WTC11 (cell line): ENCODE data around the gene NOP9. TPM values are rescaled to one million over a fixed set of nuclear protein-coding genes. Genes with fewer than 3 reads are reported as not detected.

Experiments used
- ATAC-seq: fragments of 200-7000 bp; cut with Tn5 transposase; 2 replicates; pipeline ENCODE4 v1.10.0; 2021; ENCODE audit warnings: mild to moderate bottlenecking, moderate library complexity
- CTCF ChIA-PET: fragments of 300-600 bp; sonication (Branson Sonifier 250); formaldehyde crosslinking; loops from one replicate; lab custom pipeline; 2021; ENCODE audit warnings: antibody characterized with exemption; lab: Charles Lee
- POLR2A ChIA-PET: fragments of 350-600 bp; sonication (Branson Sonifier 250); formaldehyde crosslinking; loops from one replicate; lab custom pipeline; 2021; ENCODE audit warnings: antibody characterized with exemption; lab: Charles Lee
- DNase-seq: peaks from one replicate; pipeline ENCODE4 v3.0.0; 2021; ENCODE audit warnings: low spot score
- H3K27ac Mint-ChIP-seq: 2 replicates; pipeline ENCODE4 v1.8.0; 2021; ENCODE audit warnings: mixed read lengths
- H3K27me3 Mint-ChIP-seq: 2 replicates; pipeline ENCODE4 v1.8.0; 2021; ENCODE audit warnings: low read depth, mild to moderate bottlenecking, moderate library complexity, mixed read lengths
- H3K36me3 Mint-ChIP-seq: 2 replicates; pipeline ENCODE4 v1.8.0; 2021; ENCODE audit warnings: mixed read lengths
- H3K4me1 Mint-ChIP-seq: 2 replicates; pipeline ENCODE4 v1.8.0; 2022; ENCODE audit warnings: mixed read lengths
- H3K4me3 Mint-ChIP-seq: 2 replicates; pipeline ENCODE4 v1.8.0; 2021; ENCODE audit warnings: mild to moderate bottlenecking, moderate library complexity, mixed read lengths
- H3K9me3 Mint-ChIP-seq: 2 replicates; pipeline ENCODE4 v1.8.0; 2021; ENCODE audit warnings: mixed read lengths
- ATF1 ChIP-seq: sonication (generic); formaldehyde crosslinking; IDR thresholded peaks from 2 replicates; pipeline ENCODE4 v1.8.1; 2023; ENCODE audit warnings: mild to moderate bottlenecking, moderate library complexity, missing genetic modification reagents
- ATF2 ChIP-seq: sonication (generic); formaldehyde crosslinking; IDR thresholded peaks from 2 replicates; pipeline ENCODE4 v1.8.1; 2022; ENCODE audit warnings: low read depth, missing genetic modification reagents, borderline replicate concordance
- E2F4 ChIP-seq: sonication (generic); formaldehyde crosslinking; IDR thresholded peaks from 2 replicates; pipeline ENCODE4 v1.8.1; 2022; ENCODE audit warnings: low read depth, mild to moderate bottlenecking, moderate library complexity, missing genetic modification reagents, borderline replicate concordance
- EMX1 ChIP-seq: fragments of 250-450 bp; sonication (Bioruptor Pico); IDR thresholded peaks from 2 replicates; pipeline ENCODE4 v1.8.0; 2021; ENCODE audit warnings: mild to moderate bottlenecking
- ESRRA ChIP-seq: sonication (generic); formaldehyde crosslinking; IDR thresholded peaks from 2 replicates; pipeline ENCODE4 v1.8.1; 2022; ENCODE audit warnings: mild to moderate bottlenecking, missing genetic modification reagents, borderline replicate concordance
- FOXJ3 ChIP-seq: sonication (generic); formaldehyde crosslinking; IDR thresholded peaks from 2 replicates; pipeline ENCODE4 v1.9.0; 2021; ENCODE audit warnings: missing genetic modification reagents, mild to moderate bottlenecking, borderline replicate concordance
- HMGA2 ChIP-seq: fragments of 250-450 bp; sonication (Bioruptor Pico); IDR thresholded peaks from 2 replicates; pipeline ENCODE4 v1.4.0; 2021; ENCODE audit warnings: mild to moderate bottlenecking, moderate library complexity
- HMGXB4 ChIP-seq: sonication (generic); formaldehyde crosslinking; IDR thresholded peaks from 2 replicates; pipeline ENCODE4 v1.8.1; 2023; ENCODE audit warnings: mild to moderate bottlenecking, moderate library complexity, missing genetic modification reagents
- IRF2 ChIP-seq: sonication (generic); formaldehyde crosslinking; IDR thresholded peaks from 2 replicates; pipeline ENCODE4 v1.8.0; 2022; ENCODE audit warnings: low read depth, missing genetic modification reagents, borderline replicate concordance
- MYBL2 ChIP-seq: sonication (generic); formaldehyde crosslinking; IDR thresholded peaks from 2 replicates; pipeline ENCODE4 v1.8.1; 2023; ENCODE audit warnings: mild to moderate bottlenecking, moderate library complexity, missing genetic modification reagents
- NFE2L1 ChIP-seq: sonication (generic); formaldehyde crosslinking; IDR thresholded peaks from 2 replicates; pipeline ENCODE4 v1.8.1; 2023; ENCODE audit warnings: missing genetic modification reagents
- NFYB ChIP-seq: sonication (generic); formaldehyde crosslinking; conservative IDR thresholded peaks from 2 replicates; pipeline ENCODE4 v1.8.0; 2022; ENCODE audit warnings: low read depth, missing genetic modification reagents
- NR1H2 ChIP-seq: sonication (generic); formaldehyde crosslinking; IDR thresholded peaks from 2 replicates; pipeline ENCODE4 v1.9.0; 2021; ENCODE audit warnings: mild to moderate bottlenecking, moderate library complexity, missing genetic modification reagents
- NR2C2 ChIP-seq: sonication (generic); formaldehyde crosslinking; IDR thresholded peaks from 2 replicates; pipeline ENCODE4 v1.8.0; 2022; ENCODE audit warnings: mild to moderate bottlenecking, missing genetic modification reagents
- TEAD1 ChIP-seq: sonication (generic); formaldehyde crosslinking; IDR thresholded peaks from 2 replicates; pipeline ENCODE4 v1.8.0; 2022; ENCODE audit warnings: mild to moderate bottlenecking, missing genetic modification reagents
- ZNF317 ChIP-seq: sonication (generic); formaldehyde crosslinking; IDR thresholded peaks from 2 replicates; pipeline ENCODE4 v1.8.1; 2023; ENCODE audit warnings: low read depth, mild to moderate bottlenecking, moderate library complexity, missing genetic modification reagents, borderline replicate concordance
- ZNF423 ChIP-seq: fragments of 250-450 bp; sonication (Bioruptor Pico); IDR thresholded peaks from 2 replicates; pipeline ENCODE4 v2.1.2; 2022; ENCODE audit warnings: mild to moderate bottlenecking, moderate library complexity
- ZNF532 ChIP-seq: fragments of 250-450 bp; sonication (Bioruptor Pico); IDR thresholded peaks from 2 replicates; pipeline ENCODE4 v1.9.0; 2021; ENCODE audit warnings: mild to moderate bottlenecking, borderline replicate concordance
- ZNF671 ChIP-seq: fragments of 250-450 bp; sonication (Bioruptor Pico); IDR thresholded peaks from 2 replicates; pipeline ENCODE4 v1.8.0; 2021; ENCODE audit warnings: mild to moderate bottlenecking
- total RNA-seq: library from RNA; stranded (reverse); gene quantifications from 3 replicates; pipeline ENCODE4 v1.2.3, GENCODE V29; 2021
- TF ChIP-seq, protein P1 (sequence below): fragments of 250-450 bp; sonication (Bioruptor Pico); IDR thresholded peaks from 2 replicates; pipeline ENCODE4 v1.8.0; 2021; ENCODE audit warnings: mild to moderate bottlenecking
- TF ChIP-seq, protein P2 (sequence below): fragments of 250-450 bp; sonication (Bioruptor Pico); IDR thresholded peaks from 2 replicates; pipeline ENCODE4 v1.9.0; 2021; ENCODE audit warnings: moderate library complexity, mild to moderate bottlenecking, inconsistent platforms, borderline replicate concordance

Gene NOP9
- total RNA-seq, 1 experiment from 2014 or later, result 44.4 TPM

- H3K27ac Mint-ChIP-seq, result no peak overlapping the region; the same call in 1 of the 2 replicates
- no peaks in the 10 kb centered on the region for H3K36me3 Mint-ChIP-seq
These were observed 40.2 kb upstream of the NOP9 start for GRCh38 chr14:24259282-24260025.

GRCh38 chr14:24260026-24260779 is 39.4 kb upstream of the NOP9 start:
- no peak for ATAC-seq
- no peak overlapping the region; the same call in 1 of the 2 replicates for H3K27ac Mint-ChIP-seq
- TF ChIP-seq NR1H2 (CRISPR knock-in tag) (no peak), TEAD1 (CRISPR knock-in tag) (no peak), ZNF423 (no peak), HMGXB4 (no peak), ZNF671 (no peak), ATF1 (no peak), ATF2 (CRISPR knock-in tag) (no peak), NFE2L1 (CRISPR knock-in tag) (no peak)
- TF ChIP-seq, protein P1, sequence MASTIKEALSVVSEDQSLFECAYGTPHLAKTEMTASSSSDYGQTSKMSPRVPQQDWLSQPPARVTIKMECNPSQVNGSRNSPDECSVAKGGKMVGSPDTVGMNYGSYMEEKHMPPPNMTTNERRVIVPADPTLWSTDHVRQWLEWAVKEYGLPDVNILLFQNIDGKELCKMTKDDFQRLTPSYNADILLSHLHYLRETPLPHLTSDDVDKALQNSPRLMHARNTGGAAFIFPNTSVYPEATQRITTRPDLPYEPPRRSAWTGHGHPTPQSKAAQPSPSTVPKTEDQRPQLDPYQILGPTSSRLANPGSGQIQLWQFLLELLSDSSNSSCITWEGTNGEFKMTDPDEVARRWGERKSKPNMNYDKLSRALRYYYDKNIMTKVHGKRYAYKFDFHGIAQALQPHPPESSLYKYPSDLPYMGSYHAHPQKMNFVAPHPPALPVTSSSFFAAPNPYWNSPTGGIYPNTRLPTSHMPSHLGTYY (CRISPR knock-in tag), result no peak

More at GRCh38 chr14:24259282-24260025, 40.2 kb upstream of the NOP9 start:
- no peak for TF ChIP-seq E2F4 (CRISPR knock-in tag)
- no peak for TF ChIP-seq MYBL2 (CRISPR knock-in tag)
- TF ChIP-seq, protein P2, sequence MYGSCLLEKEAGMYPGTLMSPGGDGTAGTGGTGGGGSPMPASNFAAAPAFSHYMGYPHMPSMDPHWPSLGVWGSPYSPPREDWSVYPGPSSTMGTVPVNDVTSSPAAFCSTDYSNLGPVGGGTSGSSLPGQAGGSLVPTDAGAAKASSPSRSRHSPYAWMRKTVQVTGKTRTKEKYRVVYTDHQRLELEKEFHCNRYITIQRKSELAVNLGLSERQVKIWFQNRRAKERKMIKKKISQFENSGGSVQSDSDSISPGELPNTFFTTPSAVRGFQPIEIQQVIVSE, result no peak
- no peak for TF ChIP-seq NFYB
- TF ChIP-seq HMGA2 (CRISPR knock-in tag), result no peak
- no peak for TF ChIP-seq EMX1 (CRISPR knock-in tag)
- no peak for TF ChIP-seq ZNF532 (CRISPR knock-in tag)
- no peak for TF ChIP-seq ESRRA (CRISPR knock-in tag)
- no peak for TF ChIP-seq ZNF317 (CRISPR knock-in tag)
- TF ChIP-seq NR2C2 (CRISPR knock-in tag), result no peak
- no peak for TF ChIP-seq IRF2
- TF ChIP-seq FOXJ3 (CRISPR knock-in tag), result no peak
- Mint-ChIP-seq H3K4me1 (no peaks in the 10 kb centered on the region), H3K9me3 (no peaks in the 10 kb centered on the region), H3K4me3 (no peak overlapping the region), H3K27me3 (no peaks in the 10 kb centered on the region; the same call in 1 of the 2 replicates)
- no peak for DNase-seq
- ATAC-seq, result no peak
- CTCF ChIA-PET, result interaction anchor here (1.6 kb wide), 1 partner anchor 17 kb away, joined by 5 read pairs; the partner anchor contains the start of gene TINF2
- POLR2A ChIA-PET, result no interaction called here

More at GRCh38 chr14:24260026-24260779, 39.4 kb upstream of the NOP9 start:
- no peak for DNase-seq
- Mint-ChIP-seq H3K27me3 (no peaks in the 10 kb centered on the region; the same call in 1 of the 2 replicates), H3K36me3 (no peaks in the 10 kb centered on the region), H3K4me3 (no peak overlapping the region), H3K9me3 (no peaks in the 10 kb centered on the region), H3K4me1 (no peaks in the 10 kb centered on the region)
- CTCF ChIA-PET, result interaction anchor here (1.6 kb wide), 1 partner anchor 18 kb away, joined by 5 read pairs; the partner anchor contains the start of gene TINF2
- POLR2A ChIA-PET, result no interaction called here
